Measurements from ENCODE around the gene HPGD.
A peak's percentile ranks its signal among the peaks of the same experiment; 100 is the strongest.

The HPGD gene

DNA sequence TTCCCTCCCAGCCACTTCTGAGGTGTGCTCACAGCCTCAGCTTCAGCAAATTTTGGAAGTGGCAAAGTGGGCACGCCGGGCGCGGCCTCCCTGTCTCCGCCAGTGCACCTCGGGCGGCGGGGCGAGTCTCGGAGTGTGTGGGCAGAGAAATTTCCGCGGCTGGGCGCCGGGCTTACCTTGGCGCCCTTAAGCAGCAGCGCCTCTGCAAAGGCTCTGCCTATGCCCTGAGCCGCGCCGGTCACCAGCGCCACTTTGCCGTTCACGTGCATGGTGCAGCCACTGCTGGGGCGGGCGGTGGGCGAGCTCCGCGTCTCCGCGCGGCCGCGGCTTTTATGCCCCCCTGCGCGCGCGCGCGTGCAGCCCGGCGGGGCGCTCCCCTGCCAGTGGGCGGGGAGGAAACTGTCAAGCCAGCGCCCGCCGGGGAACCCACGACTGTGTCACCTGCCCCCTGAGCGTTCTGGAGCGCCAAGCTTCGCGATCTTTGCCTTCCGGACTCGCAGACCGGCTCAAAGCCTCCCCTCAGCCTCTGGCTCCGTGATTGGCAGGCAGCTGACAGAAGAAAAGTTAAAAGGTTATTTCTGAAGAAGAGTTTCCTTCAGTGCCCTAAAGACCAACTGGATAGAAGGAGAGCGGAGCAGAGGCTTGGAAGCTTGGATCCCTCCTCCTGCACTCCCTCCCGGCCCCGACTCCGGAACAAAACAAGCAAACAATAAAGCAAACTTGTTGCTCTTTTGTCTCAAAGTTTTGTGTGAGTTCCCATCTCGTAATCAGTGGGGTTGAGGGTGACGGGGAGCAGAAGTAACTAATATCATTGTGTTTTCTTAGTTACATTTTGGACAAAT, at the start of gene HPGD:
TSS of gene HPGD (minus strand) at position 306 of the 842 bp plus-strand sequence. CDS start at position 269, 37 bp downstream.
- peak; percentile 0 for DNase-seq

DNA sequence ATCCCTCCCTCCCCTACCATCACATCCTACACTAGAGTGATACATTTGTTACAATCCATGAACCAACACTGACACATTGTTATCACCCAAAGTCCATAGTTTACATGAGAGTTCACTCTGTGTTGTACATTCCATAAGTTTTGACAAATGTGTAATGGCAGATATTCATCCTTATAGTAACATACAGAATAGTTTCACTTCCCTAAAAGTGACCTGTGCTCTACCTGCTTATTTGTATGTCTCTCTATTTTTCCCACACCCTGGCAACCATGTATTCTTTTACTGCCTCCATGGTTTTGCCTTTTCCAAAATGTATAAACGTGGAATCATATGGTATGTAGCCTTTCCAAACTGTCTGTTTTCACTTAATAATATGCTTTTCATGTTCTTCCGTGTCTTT, 42.2 kb upstream of the HPGD start:
- DNase-seq: no peak

- no peak for DNase-seq
These were observed 41.1 kb upstream of the HPGD start for GRCh38 chr4:174563399-174563798.

GRCh38 chr4:174561560-174561959, 39.3 kb upstream of the HPGD start:
- DNase-seq: no peak

- DNase-seq: no peak
These were observed 37.6 kb upstream of the HPGD start for GRCh38 chr4:174559894-174560293.

DNA sequence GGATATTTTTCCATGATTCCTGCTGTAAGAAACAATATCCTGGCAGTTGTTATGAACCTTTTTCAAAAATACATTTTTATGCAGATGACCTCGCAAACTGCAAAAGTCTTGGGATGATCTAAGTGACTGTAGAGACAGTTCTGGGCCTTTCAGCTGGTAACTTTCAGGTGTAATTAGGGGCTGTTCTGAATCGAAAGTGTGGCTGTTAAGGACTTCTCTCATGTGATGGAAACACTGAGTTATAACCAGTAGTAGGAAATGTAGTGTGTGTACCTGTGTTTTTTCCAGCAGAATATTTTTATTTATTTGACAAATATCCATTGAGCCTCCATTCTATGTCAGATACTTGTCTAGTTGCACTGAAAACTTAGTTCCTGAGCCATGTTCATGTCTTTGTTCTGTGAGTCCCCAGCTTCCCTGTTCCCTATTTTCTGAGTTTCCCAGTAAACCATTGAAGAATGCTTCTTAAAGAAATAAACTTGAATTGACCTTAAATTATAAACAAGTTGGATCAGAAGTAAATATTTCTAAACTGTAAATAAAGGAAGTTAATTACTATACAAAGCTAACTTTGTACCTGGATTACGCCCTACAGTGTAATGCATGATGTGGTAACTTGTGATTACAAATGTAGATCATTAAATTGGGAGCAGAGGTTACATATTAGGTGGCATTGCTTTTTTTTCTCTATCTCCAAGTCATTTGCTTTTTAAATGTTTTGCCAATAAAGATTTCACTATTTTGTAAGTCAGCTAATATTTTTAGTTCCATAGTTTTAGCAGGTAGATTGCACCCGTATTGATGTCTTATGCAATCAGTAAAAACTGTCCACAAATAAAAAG, 33.7 kb upstream of the HPGD start:
- no peak for DNase-seq

DNA sequence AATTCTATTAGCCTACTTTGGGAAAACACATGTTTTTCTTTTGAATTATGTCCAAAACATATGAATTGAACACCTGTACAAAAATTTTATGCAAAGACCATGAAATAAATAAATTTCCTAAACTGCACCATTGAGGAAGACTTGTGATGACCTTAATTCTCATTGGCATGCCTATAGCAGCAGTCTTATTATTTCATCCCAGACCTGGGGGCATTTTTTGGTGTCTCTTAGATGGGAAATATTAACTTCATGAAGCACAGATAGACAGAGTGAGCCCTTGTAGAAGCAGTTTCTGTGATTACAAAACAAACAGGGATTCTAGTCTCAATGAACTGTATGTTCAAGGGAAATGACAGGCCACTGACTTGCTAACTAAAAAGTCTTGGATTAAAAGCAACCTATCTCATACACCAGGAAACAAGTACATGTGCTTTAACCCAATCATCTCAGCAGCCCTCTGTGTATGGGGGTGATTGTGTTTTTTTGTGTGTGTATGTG, 32.0 kb upstream of the HPGD start:
- no peak for DNase-seq

DNA sequence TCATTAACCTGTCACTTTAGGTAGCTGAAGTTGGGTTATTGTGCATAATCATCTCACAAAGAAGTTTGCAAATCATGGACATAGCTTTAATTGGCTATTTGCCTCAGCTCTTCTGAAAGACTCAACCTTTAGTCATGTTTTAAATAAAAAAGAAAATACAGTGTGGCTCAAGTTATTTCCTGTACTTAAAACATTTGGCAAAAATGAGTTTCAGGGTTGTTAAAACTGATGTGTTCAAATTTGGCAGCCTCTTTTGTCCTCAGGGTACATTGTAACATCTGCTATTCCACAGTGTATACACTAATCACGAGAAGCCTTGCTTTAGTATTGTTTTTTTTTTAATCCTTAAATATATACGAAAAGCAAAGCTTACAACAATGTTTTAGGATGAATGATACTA, 31.5 kb upstream of the HPGD start:
- no peak for DNase-seq

- no peak for DNase-seq
These were observed 30.7 kb upstream of the HPGD start for GRCh38 chr4:174553031-174553430.

DNA sequence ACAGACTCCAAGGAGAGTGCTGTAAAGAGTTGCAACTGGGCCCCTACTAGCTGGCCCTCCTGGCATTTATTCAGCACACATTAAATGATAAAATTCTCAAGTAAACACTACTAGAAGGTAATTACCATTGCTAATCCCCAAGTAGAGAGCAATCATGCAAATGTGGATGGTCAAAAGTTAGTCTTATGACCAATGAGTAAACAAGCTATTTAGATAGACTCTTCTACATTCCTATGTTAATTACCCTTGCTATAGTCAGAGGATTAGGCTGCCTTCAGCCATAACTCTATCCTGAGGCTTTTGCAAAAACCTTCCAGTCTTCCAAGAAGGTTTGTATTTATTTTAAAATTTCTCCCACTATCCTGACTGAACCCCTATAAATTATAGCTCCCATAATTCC, 28.3 kb upstream of the HPGD start:
- DNase-seq: no peak

GRCh38 chr4:174549721-174550120, 27.4 kb upstream of the HPGD start:
- no peak for DNase-seq

DNA sequence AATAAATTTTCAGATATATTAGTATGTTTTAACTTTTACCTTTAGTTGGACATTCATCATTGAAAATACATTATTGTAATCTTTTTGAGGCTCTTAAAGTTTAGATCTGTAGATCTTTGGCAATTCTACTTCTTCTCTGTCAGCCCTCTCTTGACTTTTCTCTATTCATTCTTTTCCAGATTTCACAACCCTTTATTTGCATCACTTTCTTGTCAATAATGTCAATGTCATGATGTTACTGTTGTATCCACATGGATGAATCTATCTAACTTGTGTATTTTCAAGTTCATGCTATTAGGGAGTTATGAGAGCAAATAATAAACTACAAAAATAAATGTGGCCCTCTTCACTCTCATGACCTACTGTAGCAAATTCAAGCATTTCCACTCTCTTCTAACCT, 23.0 kb upstream of the HPGD start:
- no peak for DNase-seq

DNA sequence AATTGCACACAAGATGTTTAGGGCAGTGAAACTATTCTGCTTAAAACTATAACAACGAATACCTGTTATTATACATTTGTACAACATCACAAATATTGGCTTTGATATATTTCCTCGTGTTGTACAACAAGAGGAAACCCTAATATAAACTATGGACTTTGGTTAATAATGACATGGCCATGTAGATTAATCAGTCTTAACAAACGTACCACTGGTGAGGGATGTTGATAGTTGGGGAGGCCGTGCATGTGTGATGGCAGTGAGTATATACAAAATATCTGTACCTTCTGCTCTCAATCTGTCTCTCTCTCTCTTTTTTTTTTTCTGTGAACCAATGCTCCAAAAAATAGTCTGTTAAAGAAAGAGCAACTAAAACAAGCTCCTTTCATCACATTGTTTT, 22.2 kb upstream of the HPGD start:
- DNase-seq: no peak

GRCh38 chr4:174540175-174540574, 17.9 kb upstream of the HPGD start:
- DNase-seq: no peak

- DNase-seq: no peak
These were observed 17.3 kb upstream of the HPGD start for GRCh38 chr4:174539571-174539970.

- DNase-seq: no peak
These were observed 16.6 kb upstream of the HPGD start for GRCh38 chr4:174538876-174539250.

DNA sequence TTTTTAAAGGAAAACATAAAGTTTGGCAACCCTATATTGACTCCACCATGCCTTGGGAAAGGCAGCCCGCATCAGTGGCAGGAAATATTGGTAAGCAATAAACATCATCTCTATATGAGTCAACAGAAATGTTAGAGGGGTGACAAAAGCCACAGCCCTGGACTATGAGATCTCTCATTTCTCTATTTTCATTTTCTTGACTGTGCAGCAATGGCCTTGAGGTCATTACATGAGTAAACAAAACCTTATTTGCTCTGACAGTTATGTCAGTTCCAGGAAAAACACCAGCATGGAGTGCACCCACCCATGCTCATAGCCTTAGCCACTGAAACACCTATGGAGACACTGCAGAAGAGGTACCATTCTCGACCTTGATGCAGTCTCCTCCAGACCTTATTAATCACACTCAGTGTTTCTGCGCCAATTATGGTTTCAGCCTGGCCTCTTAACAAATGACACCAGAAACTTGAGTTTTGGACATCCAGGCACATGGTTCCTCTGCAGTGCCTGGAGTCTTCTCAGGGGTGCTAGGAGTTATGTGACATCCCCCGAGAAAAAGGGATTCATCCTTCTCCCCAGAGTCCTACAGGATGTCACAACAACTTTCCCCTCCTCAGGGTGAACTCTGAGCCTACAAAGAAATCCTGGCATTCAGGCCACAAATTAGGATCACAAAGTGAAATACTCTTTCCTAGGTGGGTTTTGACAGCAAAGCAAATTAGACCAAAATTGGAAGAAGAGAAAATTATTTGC, 16.0 kb upstream of the HPGD start:
- no peak for DNase-seq

DNA sequence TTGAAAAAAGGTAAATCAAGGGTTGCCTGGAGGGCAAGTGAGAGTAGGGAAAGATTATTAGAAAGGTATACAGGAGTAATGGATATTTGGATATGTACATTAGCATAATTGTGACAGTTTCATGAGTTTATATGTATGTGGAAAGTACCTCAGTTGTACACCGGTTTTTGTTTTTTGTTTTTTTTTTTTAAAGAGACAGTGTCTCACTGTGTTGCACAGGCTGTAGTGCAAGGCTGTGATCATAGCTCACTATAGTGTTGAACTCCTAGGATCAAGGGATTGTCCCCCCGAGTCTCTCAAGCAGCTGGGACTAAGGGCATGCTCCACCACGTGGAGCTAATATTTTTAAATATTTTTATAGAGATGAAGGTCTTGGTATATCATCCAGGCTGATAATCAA, 15.3 kb upstream of the HPGD start:
- no peak for DNase-seq

GRCh38 chr4:174534461-174534860, 12.2 kb upstream of the HPGD start:
- DNase-seq: no peak

- no peak for DNase-seq
These were observed 10.2 kb upstream of the HPGD start for GRCh38 chr4:174532445-174532844.

DNA sequence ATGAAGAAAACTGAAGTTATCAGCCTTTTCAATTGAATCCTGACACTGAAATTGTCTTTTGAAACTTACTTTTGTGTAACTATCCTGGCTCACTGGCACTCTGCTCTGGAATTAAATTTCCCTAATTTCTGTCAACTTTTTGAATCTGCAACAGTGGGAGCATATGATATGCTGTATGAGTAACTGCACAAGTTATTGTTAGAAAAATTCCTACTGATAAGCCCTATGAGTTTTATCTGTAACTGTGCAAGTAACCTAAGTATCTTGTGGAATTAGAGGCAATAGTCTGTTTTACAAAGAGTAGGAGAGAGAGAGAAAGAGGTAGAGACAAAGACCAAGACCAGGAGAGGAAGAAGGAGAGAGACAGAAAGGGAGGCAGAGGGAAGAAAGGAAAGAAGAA, 9.2 kb upstream of the HPGD start:
- no peak for DNase-seq

DNA sequence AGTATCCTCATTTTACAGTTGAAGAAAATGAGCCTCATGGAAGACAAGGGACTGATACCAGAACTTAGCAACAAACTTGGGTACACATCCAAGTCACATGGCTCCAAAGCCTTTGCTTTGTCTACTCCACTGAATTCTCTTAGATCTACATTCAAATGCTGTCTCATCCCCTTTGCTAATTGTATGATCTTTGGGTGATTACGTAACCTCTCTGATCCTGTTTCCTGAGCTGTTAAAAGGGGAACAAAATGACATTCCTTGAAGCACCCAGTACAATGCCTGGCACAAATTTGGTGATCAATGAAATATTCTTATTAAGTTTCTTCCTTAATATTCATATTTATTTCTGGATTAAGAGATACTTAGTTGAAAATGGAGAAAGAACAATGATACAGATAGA, 5.9 kb upstream of the HPGD start:
- no peak for DNase-seq

DNA sequence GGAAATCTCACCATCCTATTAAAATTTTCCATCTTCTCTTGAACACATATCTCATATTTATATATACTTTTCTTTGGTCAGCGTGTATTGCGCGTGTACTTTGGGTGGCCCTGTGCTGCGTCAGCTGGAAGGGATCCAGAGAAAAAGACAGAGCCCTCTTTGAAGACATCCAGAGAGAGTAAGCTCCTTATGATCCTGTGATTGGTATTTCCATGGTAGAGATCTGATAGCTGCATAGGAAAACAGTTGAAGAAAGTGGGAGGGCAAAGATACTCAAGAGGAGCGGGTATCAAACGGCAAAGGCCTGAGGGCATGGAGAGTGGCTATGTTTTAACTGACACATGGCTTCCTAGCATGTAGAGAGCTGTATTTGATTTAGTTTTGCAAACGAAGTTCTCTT, 4.4 kb upstream of the HPGD start:
- no peak for DNase-seq

Data from NCI-H524 treated with DMSO at 0.1 percent for 48 hours (cell line).